ENCODE results near the gene GCNA.

GCNA gene

DNA sequence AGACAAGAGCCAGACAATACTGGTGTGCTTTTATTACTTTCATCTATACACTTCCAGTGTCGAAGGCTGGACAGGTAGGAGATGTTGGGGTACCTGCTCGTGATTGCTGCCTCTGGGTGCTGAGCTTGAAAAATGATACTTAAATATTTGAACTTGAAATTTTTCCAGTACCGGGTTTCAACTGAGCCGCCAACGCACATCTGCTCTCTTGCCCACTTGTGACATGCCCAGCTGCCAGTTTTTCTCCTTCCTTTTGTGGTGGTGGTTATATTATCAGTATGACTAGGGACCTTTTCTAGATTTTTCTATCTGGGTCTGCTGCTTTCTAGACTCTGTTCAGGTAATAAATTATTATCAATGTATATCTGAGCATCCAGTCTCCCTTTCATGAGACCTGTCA is 42.0 kb upstream of the GCNA start:
- peaks cover 13 to 87% (median 74%) of the 10 kb centered on the region in 11 experiments; a peak in 21 of 22 replicates for H3K27me3 ChIP-seq
- H3K4me1 ChIP-seq = peaks cover 27 to 60% (median 43%) of the 10 kb centered on the region in 10 experiments
- no peak overlapping the region for H3K27ac ChIP-seq
- peak overlapping the region; percentile 71 to 94 (median 84); a peak in 16 of 20 replicates for H3K4me3 ChIP-seq
- TF ChIP-seq Cebpa-rat (IDR thresholded peaks at IDR 0.05) = no peak
- H3K36me3 ChIP-seq = peaks cover 6 to 44% (median 30%) of the 10 kb centered on the region in 11 experiments; a peak in 15 of 22 replicates
- peaks cover 0 to 30% (median 10%) of the 10 kb centered on the region in 11 experiments; a peak in 11 of 22 replicates for H3K9me3 ChIP-seq (replicated peaks in 1 of 11)
- peak overlapping the region in 7 of 11 experiments; percentile 6 to 89 (median 19); a peak in 7 of 22 replicates for H3K9ac ChIP-seq
- H3K4me2 ChIP-seq = peak overlapping the region; percentile 49 to 84 (median 73)
- peaks cover 69 to 79% (median 74%) of the 10 kb centered on the region in 11 experiments for H4K20me1 ChIP-seq

DNA sequence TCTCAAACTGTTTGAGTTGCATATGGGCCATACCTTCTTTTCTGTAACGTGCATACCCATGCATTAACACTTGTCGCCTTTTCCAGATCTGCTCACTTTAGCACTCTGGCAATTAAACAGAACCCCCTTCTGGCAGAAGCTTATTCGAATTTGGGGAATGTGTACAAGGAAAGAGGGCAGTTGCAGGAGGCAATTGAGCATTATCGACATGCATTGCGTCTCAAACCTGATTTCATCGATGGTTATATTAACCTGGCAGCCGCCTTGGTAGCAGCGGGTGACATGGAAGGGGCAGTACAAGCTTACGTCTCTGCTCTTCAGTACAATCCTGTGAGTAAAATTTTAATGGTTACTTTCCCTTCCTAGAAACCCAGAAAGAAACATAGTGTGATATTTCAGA is 40.5 kb upstream of the GCNA start:
- Histone ChIP-seq H3K4me3 (no peak overlapping the region), H3K4me1 (peaks cover 29 to 65% (median 49%) of the 10 kb centered on the region in 10 experiments), H3K4me2 (peak overlapping the region in 5 of 11 experiments; percentile 5 to 80 (median 12); a peak in 3 of 22 replicates), H3K27ac (no peak overlapping the region), H3K27me3 (peaks cover 22 to 88% (median 80%) of the 10 kb centered on the region in 11 experiments; a peak in 21 of 22 replicates), H4K20me1 (peaks cover 84 to 94% (median 88%) of the 10 kb centered on the region in 11 experiments), H3K36me3 (peaks cover 6 to 54% (median 30%) of the 10 kb centered on the region in 11 experiments; a peak in 15 of 22 replicates), H3K9me3 (replicated peaks in 1 of 11) (peaks cover 0 to 18% (median 8%) of the 10 kb centered on the region in 11 experiments; a peak in 11 of 22 replicates), H3K9ac (no peak overlapping the region)
- no peak for TF ChIP-seq Cebpa-rat (IDR thresholded peaks at IDR 0.05)

- peak overlapping the region in 4 of 11 experiments; percentile 2 to 53 (median 48); a peak in 6 of 22 replicates for H3K9ac ChIP-seq
- H3K4me2 ChIP-seq = peak overlapping the region; percentile 18 to 80 (median 63)
- H3K4me1 ChIP-seq = peaks cover 29 to 86% (median 49%) of the 10 kb centered on the region in 10 experiments
- peaks cover 34 to 96% (median 87%) of the 10 kb centered on the region in 11 experiments for H3K27me3 ChIP-seq
- peak overlapping the region in 9 of 11 experiments; percentile 2 to 77 (median 41); a peak in 10 of 22 replicates for H3K27ac ChIP-seq
- H3K36me3 ChIP-seq = peaks cover 26 to 85% (median 57%) of the 10 kb centered on the region in 11 experiments
- H4K20me1 ChIP-seq = peaks cover 96 to 100% (median 100%) of the 10 kb centered on the region in 11 experiments
- no peak for TF ChIP-seq Cebpa-rat (IDR thresholded peaks at IDR 0.05)
- H3K4me3 ChIP-seq = 0 out of 20 replicates have a peak overlapping the region, but pooled peaks of 1 of the 10 experiments have one; percentile 9
- no peaks in the 10 kb centered on the region for H3K9me3 ChIP-seq (replicated peaks in 1 of 11)
Observed at GRCh38 chrX:71540801-71541200, 37.4 kb upstream of the GCNA start.

GRCh38 chrX:71541210-71542022 is 36.8 kb upstream of the GCNA start:
- no peaks in the 10 kb centered on the region for H3K9me3 ChIP-seq (replicated peaks in 1 of 11)
- peaks cover 39 to 96% (median 87%) of the 10 kb centered on the region in 11 experiments for H3K27me3 ChIP-seq
- peak overlapping the region in 9 of 11 experiments; percentile 41 to 77 (median 60); a peak in 17 of 22 replicates for H3K27ac ChIP-seq
- peak overlapping the region; percentile 18 to 80 (median 63) for H3K4me2 ChIP-seq
- TF ChIP-seq Cebpa-rat (IDR thresholded peaks at IDR 0.05) = no peak
- peak overlapping the region in 7 of 10 experiments; percentile 9 to 49 (median 40); a peak in 9 of 20 replicates for H3K4me3 ChIP-seq
- peaks cover 93 to 100% (median 100%) of the 10 kb centered on the region in 11 experiments for H4K20me1 ChIP-seq
- H3K9ac ChIP-seq = peak overlapping the region in 7 of 11 experiments; percentile 4 to 61 (median 41); a peak in 12 of 22 replicates
- peaks cover 33 to 87% (median 63%) of the 10 kb centered on the region in 11 experiments for H3K36me3 ChIP-seq
- H3K4me1 ChIP-seq = peaks cover 22 to 81% (median 44%) of the 10 kb centered on the region in 10 experiments

GRCh38 chrX:71542411-71542810 is 35.8 kb upstream of the GCNA start:
- Histone ChIP-seq H3K36me3 (peaks cover 42 to 88% (median 70%) of the 10 kb centered on the region in 11 experiments), H3K27ac (peak overlapping the region in 5 of 11 experiments; percentile 41 to 77 (median 66); a peak in 5 of 22 replicates), H3K4me2 (peak overlapping the region in 9 of 11 experiments; percentile 48 to 75 (median 70); a peak in 15 of 22 replicates), H3K4me1 (peaks cover 21 to 72% (median 42%) of the 10 kb centered on the region in 10 experiments), H4K20me1 (peaks cover 92 to 100% (median 100%) of the 10 kb centered on the region in 11 experiments), H3K9me3 (replicated peaks in 1 of 11) (no peaks in the 10 kb centered on the region), H3K27me3 (peaks cover 49 to 97% (median 91%) of the 10 kb centered on the region in 11 experiments), H3K4me3 (no peak overlapping the region; a peak in 1 of 20 replicates), H3K9ac (no peak overlapping the region)
- peak in 2 of 11 experiments; percentile 59 to 63; a peak in 3 of 22 replicates for TF ChIP-seq Cebpa-rat (IDR thresholded peaks at IDR 0.05)

GRCh38 chrX:71542825-71543224 is 35.4 kb upstream of the GCNA start:
- Histone ChIP-seq H3K4me1 (peaks cover 21 to 68% (median 40%) of the 10 kb centered on the region in 10 experiments), H3K4me2 (peak overlapping the region in 5 of 11 experiments; percentile 48 to 75 (median 71); a peak in 10 of 22 replicates), H3K36me3 (peaks cover 43 to 88% (median 70%) of the 10 kb centered on the region in 11 experiments), H3K9ac (no peak overlapping the region), H3K9me3 (replicated peaks in 1 of 11) (no peaks in the 10 kb centered on the region), H3K4me3 (no peak overlapping the region), H3K27ac (peak overlapping the region in 2 of 11 experiments; percentile 5 to 69; a peak in 2 of 22 replicates), H4K20me1 (peaks cover 92 to 100% (median 100%) of the 10 kb centered on the region in 11 experiments), H3K27me3 (peaks cover 46 to 97% (median 91%) of the 10 kb centered on the region in 11 experiments)
- no peak for TF ChIP-seq Cebpa-rat (IDR thresholded peaks at IDR 0.05)

- Histone ChIP-seq H3K27me3 (peaks cover 44 to 97% (median 87%) of the 10 kb centered on the region in 11 experiments), H3K4me2 (peak overlapping the region in 3 of 11 experiments; percentile 48 to 74 (median 71); a peak in 4 of 22 replicates), H3K36me3 (peaks cover 46 to 88% (median 70%) of the 10 kb centered on the region in 11 experiments), H3K27ac (no peak overlapping the region), H3K4me3 (no peak overlapping the region), H4K20me1 (peaks cover 89 to 100% (median 99%) of the 10 kb centered on the region in 11 experiments), H3K4me1 (peaks cover 21 to 63% (median 40%) of the 10 kb centered on the region in 10 experiments), H3K9me3 (replicated peaks in 1 of 11) (no peaks in the 10 kb centered on the region), H3K9ac (no peak overlapping the region)
- no peak for TF ChIP-seq Cebpa-rat (IDR thresholded peaks at IDR 0.05)
Observed at GRCh38 chrX:71543316-71543715, 34.9 kb upstream of the GCNA start.

GRCh38 chrX:71545364-71545763 is 32.9 kb upstream of the GCNA start:
- H4K20me1 ChIP-seq = peaks cover 74 to 100% (median 98%) of the 10 kb centered on the region in 11 experiments
- H3K4me3 ChIP-seq = no peak overlapping the region
- no peaks in the 10 kb centered on the region for H3K9me3 ChIP-seq (replicated peaks in 1 of 11)
- H3K27ac ChIP-seq = no peak overlapping the region
- peaks cover 16 to 54% (median 23%) of the 10 kb centered on the region in 10 experiments for H3K4me1 ChIP-seq
- TF ChIP-seq Cebpa-rat (IDR thresholded peaks at IDR 0.05) = no peak
- H3K9ac ChIP-seq = no peak overlapping the region
- H3K27me3 ChIP-seq = peaks cover 45 to 96% (median 82%) of the 10 kb centered on the region in 11 experiments
- peaks cover 54 to 88% (median 70%) of the 10 kb centered on the region in 11 experiments for H3K36me3 ChIP-seq
- H3K4me2 ChIP-seq = no peak overlapping the region
